Embryonic facial prominence (tissue), 1 donor: ENCODE data around the gene INPP4A.

Experiments
- DNase-seq: peaks from one replicate; pipeline ENCODE4 v3.0.0-alpha.2; 2016; ENCODE audit errors: extremely low spot score

INPP4A gene

DNA sequence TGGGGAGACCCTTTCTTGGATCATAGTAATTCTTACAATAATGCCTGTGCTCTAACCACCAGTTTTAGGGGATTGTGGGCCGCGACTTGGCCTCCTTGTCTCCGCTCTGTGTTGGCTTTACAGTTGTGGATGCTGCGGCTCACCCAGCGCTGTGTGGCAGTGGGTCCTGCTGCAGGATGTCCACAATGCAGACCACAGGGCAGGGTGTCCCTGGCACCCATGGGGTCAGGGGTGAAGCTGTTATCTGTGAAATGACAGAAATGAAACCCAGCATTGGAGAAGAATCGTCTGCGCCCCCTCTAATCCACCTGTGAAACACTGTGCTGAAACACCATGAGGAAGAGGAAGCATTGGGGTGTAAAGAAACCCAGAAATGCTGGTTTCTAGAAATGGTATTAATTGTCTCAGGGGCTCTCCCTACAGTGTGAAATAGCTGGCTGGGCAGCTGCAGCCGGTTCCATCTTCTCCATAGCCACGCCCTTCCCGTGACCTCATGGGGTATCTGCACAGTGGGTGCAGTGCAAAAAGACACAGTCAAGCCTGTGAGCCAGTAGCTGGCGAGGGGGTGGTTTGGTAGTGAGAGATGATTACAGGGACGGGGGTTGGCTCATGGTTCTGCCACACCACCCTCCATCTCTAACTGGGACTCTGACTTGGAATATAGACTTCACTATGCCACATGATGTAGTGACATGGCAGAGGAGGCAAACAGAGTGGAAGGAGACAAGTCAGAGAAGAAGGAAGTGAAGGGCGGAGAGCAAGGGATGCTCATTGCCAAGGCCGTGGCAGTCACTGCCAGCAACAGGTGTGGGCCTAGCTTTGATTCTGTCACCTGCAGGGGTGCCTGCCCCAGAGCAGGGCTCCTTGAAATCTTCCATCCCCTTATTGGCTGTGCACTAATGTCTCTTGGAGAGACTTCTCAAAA, 16.2 kb downstream of the INPP4A start:
- DNase-seq: no peak

GRCh38 chr2:98461498-98462049, 16.9 kb downstream of the INPP4A start:
- no peak for DNase-seq

- DNase-seq: no peak
Measured at GRCh38 chr2:98463081-98463481, 18.4 kb downstream of the INPP4A start.

DNA sequence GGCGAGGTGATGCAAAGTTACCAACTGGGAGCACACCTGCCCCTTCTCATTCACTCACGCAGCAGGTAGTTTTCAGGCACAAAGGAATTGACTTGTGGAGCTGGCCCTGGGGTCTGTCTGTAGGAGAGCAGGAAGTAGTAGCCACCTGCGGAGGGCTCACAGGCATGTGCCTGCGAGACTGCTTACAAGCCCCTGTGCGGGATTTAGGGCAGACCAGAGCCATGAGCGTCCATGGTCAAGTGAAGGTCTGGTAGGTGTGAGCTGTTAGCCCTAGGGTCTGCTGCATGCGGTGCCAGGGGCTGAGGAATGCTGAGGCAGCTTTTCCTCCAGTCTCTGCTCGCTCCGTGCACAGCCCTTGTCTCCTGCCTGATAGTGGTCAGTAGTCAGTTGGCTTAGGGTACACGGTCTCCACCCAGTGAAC, 18.9 kb downstream of the INPP4A start:
- no peak for DNase-seq

GRCh38 chr2:98463988-98464771, 19.5 kb downstream of the INPP4A start:
- DNase-seq: no peak

- no peak for DNase-seq
Measured at GRCh38 chr2:98464772-98465310, 20.2 kb downstream of the INPP4A start.

- peak; percentile 53 for DNase-seq
Measured at GRCh38 chr2:98465456-98466226, 21.0 kb downstream of the INPP4A start.

DNA sequence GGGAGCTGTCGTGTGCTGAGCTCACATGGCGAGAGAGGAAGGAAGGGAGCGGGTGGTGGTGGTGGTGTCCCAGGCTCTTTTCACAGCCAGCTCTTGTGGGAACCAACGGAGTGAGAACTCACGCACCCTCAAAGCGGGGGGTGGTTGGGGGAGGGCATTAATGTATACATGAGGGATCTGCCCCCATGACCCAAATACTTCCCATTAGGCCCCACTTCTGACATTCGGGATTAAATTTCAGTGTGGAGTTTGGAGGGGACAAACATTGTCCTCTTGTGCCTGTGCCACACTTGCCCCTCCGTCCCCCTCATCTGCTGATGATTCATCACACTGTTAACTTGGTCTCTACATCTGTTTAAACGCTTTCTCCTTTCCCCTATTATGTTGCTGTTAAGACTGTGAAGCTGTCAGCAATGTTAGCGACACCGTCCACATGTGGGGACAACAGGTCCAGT, 22.5 kb downstream of the INPP4A start:
- DNase-seq: no peak

- no peak for DNase-seq
Measured at GRCh38 chr2:98467652-98468051, 23.0 kb downstream of the INPP4A start.

DNA sequence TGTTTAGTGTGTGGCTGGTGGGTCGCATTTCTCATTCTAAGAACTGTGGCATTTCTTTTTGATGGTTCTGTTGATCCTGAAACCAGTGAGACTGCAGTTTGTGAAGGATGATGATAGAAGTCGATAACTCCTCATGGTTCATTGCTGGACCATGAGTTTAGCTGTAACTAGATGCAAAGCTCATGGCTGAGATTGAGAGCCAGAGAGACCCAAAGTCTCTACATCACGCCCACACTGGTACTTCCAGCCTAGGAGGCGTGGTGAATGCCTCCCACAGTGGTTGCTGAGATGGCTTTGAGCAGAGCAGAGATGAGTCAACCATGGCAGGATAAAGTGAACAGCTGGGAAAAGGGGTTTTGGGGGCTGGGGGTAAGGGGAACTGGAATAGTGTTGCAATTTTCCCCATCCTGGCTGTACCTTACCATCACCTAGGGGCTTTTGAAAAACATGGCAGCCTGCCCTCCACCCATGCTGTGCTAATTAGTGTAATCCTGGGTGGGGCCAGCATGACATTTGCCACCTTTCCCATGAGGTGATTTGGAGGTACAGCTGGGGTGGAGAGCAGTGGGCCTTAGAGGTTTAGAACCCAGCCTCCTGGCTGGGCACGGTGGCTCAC, 24.1 kb downstream of the INPP4A start:
- no peak for DNase-seq

DNA sequence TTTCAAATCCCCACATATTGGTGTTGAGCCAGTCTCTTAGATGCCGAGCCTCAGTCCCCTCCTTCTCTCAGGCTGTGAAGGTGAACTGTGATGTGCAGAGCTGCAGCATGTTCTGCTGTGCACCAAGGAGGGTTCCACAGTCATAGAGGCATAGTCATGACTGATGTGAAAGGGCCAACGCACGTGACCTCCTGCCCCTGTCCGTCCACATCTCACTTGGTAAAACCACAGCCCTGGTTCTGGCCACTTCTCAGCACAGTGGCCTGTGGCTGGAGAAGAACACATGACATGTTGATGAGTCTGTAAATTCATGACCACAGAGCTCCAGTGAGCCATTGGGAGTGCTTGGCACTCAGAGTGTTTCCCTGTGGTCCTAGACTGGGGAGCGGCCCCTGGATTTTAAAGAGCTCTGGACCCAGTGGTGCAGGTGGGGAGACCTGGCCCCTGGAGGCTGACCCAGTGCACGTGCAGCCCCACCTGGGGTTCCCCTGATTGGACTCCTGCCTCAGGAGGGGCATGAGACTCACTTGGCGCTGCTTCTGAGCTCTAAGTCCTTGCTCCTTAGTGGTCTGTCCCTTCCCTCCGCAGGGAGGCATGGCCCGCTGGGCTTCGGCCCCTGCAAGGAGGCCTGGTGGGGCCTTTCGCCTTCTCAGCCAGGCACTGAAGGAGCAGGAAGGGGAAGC, 25.3 kb downstream of the INPP4A start:
- DNase-seq: no peak

DNA sequence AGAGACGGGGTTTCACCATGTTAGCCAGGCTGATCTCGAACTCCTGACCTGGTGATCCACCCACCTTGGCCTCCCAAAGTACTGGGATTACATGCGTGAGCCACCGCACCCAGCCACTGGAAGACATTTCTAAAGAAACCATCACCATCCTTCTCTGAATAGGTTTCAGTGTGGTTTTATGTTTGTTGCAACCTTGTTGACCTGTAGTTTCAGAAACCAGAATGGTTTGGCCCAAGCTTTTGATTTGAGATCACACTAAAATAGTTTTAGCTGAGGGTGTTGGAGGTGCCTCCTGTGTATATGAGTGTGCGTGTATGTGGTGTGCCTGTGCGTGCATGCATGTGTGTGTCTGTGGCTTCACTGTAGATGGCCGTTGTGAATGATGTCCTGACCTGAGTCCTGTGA, 26.2 kb downstream of the INPP4A start:
- DNase-seq: no peak

- DNase-seq: no peak
Measured at GRCh38 chr2:98471402-98472131, 26.9 kb downstream of the INPP4A start.

GRCh38 chr2:98472132-98472650, 27.5 kb downstream of the INPP4A start:
- no peak for DNase-seq

- no peak for DNase-seq
Measured at GRCh38 chr2:98472961-98473746, 28.5 kb downstream of the INPP4A start.

GRCh38 chr2:98473995-98474780, 29.5 kb downstream of the INPP4A start:
- no peak for DNase-seq

- no peak for DNase-seq
Measured at GRCh38 chr2:98474979-98475632, 30.4 kb downstream of the INPP4A start.
